GM12878 (cell line): ENCODE data around the gene C17orf107. TPM values are rescaled to one million over a fixed set of nuclear protein-coding genes. Genes with fewer than 3 reads are reported as not detected.
A peak's percentile ranks its signal among the peaks of the same experiment; 100 is the strongest.

Experiments used
- ATAC-seq: fragments of 200-7000 bp; cut with Tn5 transposase; 3 replicates; pipeline ENCODE4 v1.9.1; 2020; ENCODE audit warnings: mild to moderate bottlenecking, moderate library complexity
- BruUV-seq: library from RNA; stranded (reverse); fragments of 400-500 nt; replicated peaks from 2 replicates; lab custom pipeline; 2021; lab: Mats Ljungman, UMichigan
- CTCF ChIA-PET: fragments of 300-600 bp; sonication (Branson Sonifier 250); formaldehyde crosslinking; extraction: SDS; loops from one replicate; lab custom pipeline; 2021; ENCODE audit warnings: inconsistent platforms; lab: Yijun Ruan, JAX
- POLR2A ChIA-PET: fragments of 350-600 bp; formaldehyde crosslinking; extraction: SDS; loops from one replicate; lab custom pipeline; 2021; ENCODE audit warnings: inconsistent platforms; lab: Charles Lee
- RAD21 ChIA-PET: fragments of 300-600 bp; sonication (Branson Sonifier 250); formaldehyde crosslinking; loops from one replicate; lab custom pipeline; 2023; ENCODE audit warnings: antibody characterized with exemption; ENCODE audit not compliant: unreplicated experiment; lab: Charles Lee
- SMC1A ChIA-PET: fragments of 300-600 bp; sonication (Branson Sonifier 250); formaldehyde crosslinking; loops from one replicate; lab custom pipeline; 2023; ENCODE audit not compliant: unreplicated experiment, uncharacterized antibody; lab: Charles Lee
- DNase-seq: peaks from one replicate; pipeline ENCODE4 v3.0.0-alpha.2; 2011; ENCODE audit warnings: low read depth, low spot score
- FAIRE-seq: peaks from 3 replicates; lab custom pipeline; 2011; peaks lifted over from hg19 to GRCh38; lab: Jason Lieb, UNC
- H2AFZ ChIP-seq: 2 replicates; pipeline ENCODE4 v1.6.0; 2011; ENCODE audit warnings: low read depth, low read length, control low read depth; ENCODE audit not compliant: control insufficient read depth
- H3K27ac ChIP-seq: 2 replicates; pipeline ENCODE4 v1.5.1; 2011; ENCODE audit warnings: control low read depth; ENCODE audit not compliant: control insufficient read depth, insufficient read depth
- H3K27me3 ChIP-seq, 2 experiments: replicated peaks in 1 of 2; 2 replicates each; pipeline versions ENCODE4 v1.6.0 to v1.6.1; 2011; ENCODE audit warnings: low read length in 1 of 2; ENCODE audit not compliant: control insufficient read depth in 2 of 2, insufficient read depth in 2 of 2
- H3K36me3 ChIP-seq, 2 experiments: 2 replicates each; pipeline ENCODE4 v1.5.1; 2011; ENCODE audit warnings: low read length in 1 of 2; ENCODE audit not compliant: control insufficient read depth in 2 of 2, insufficient read depth in 2 of 2
- H3K4me1 ChIP-seq: 2 replicates; pipeline ENCODE4 v1.6.1; 2011; ENCODE audit warnings: mild to moderate bottlenecking, low read length, moderate library complexity, mixed read lengths; ENCODE audit not compliant: control insufficient read depth, insufficient read depth
- H3K4me2 ChIP-seq: 2 replicates; pipeline ENCODE4 v1.6.0; 2011; ENCODE audit warnings: control low read depth; ENCODE audit not compliant: control insufficient read depth, insufficient read depth
- H3K4me3 ChIP-seq: fragments of 200-600 bp; sonication (generic); 2 replicates; pipeline ENCODE4 v1.5.1; 2016
- H3K79me2 ChIP-seq: 2 replicates; pipeline ENCODE4 v1.6.0; 2011; ENCODE audit warnings: low read length; ENCODE audit not compliant: control insufficient read depth, insufficient read depth
- H3K9ac ChIP-seq: 2 replicates; pipeline ENCODE4 v1.8.0; 2011; ENCODE audit warnings: low read length, control low read depth, mixed read lengths; ENCODE audit not compliant: control insufficient read depth, insufficient read depth
- H3K9me3 ChIP-seq: replicated peaks from 3 replicates; pipeline ENCODE4 v1.5.1; 2011; ENCODE audit warnings: mild to moderate bottlenecking, low read length; ENCODE audit not compliant: control insufficient read depth, insufficient read depth
- H4K20me1 ChIP-seq: 2 replicates; pipeline ENCODE4 v1.6.0; 2011; ENCODE audit not compliant: control insufficient read depth, insufficient read depth
- CEBPZ ChIP-seq: fragments of 150-350 bp; IDR thresholded peaks from 2 replicates; pipeline ENCODE4 v1.6.1; 2016; ENCODE audit warnings: low read depth, low read length
- CUX1 ChIP-seq: IDR thresholded peaks from 2 replicates; pipeline ENCODE4 v1.6.1; 2012; ENCODE audit warnings: improper control_type of control experiment, low read depth, low read length; ENCODE audit not compliant: insufficient replicate concordance
- ETV6 ChIP-seq, 2 experiments: fragments of 450-650 bp in 1 of 2; IDR thresholded peaks in 1 of 2; conservative IDR thresholded peaks in 1 of 2; 2 replicates each; pipeline ENCODE4 v1.6.1; 2014; ENCODE audit warnings: antibody characterized with exemption in 1 of 2, borderline replicate concordance in 1 of 2, low read depth in 1 of 2, mild to moderate bottlenecking in 1 of 2, moderate library complexity in 1 of 2
- PKNOX1 ChIP-seq: fragments of 450-650 bp; IDR thresholded peaks from 2 replicates; pipeline ENCODE4 v1.6.1; 2016; ENCODE audit warnings: mild to moderate bottlenecking
- RELB ChIP-seq: fragments of 450-650 bp; IDR thresholded peaks from 2 replicates; pipeline ENCODE4 v1.6.1; 2017; ENCODE audit warnings: low read depth, mild to moderate bottlenecking, moderate library complexity
- SPI1 ChIP-seq: IDR thresholded peaks from 2 replicates; pipeline ENCODE4 v1.6.1; 2011; ENCODE audit warnings: low read depth, mild to moderate bottlenecking, low read length, moderate library complexity, borderline replicate concordance; ENCODE audit not compliant: insufficient read depth
- TCF7 ChIP-seq: IDR thresholded peaks from 2 replicates; pipeline ENCODE4 v1.6.1; 2014; ENCODE audit warnings: antibody characterized with exemption, borderline replicate concordance
- WGBS: methylation state at CpG from one replicate; pipeline ENCODE4 v1.1.6; 2016; ENCODE audit warnings: low lambda C conversion rate; ENCODE audit not compliant: insufficient replicate concordance, insufficient coverage; ENCODE audit errors: missing lambda C conversion rate; 5-methylcytosine and 5-hydroxymethylcytosine counted together
- in situ Hi-C: fragments of 300-500 bp; cut with MboI; formaldehyde crosslinking; loops from 9 replicates; pipeline ENCODE4 v1.14.3; 2018; ENCODE audit warnings: mixed read lengths
- intact Hi-C: fragments of 100-400 bp; cut with micrococcal nuclease; formaldehyde crosslinking; loops from one replicate; pipeline ENCODE4 v1.14.2; 2022; ENCODE audit not compliant: unreplicated experiment
- polyA plus RNA-seq, 11 experiments: library from polyadenylated mRNA; depleted of rRNA in 4 of 11; unstranded in 6 of 11; stranded (reverse) in 5 of 11; fragments of >200 nt; fragmentation: Nextera tagmentation in 4 of 11; fragmentation: Illumina TruSeq in 1 of 11; extraction: Ambion mirVana in 4 of 11; extraction: Trizol in 1 of 11; gene quantifications; 1 replicate in 1 of 11; 2 replicates in 10 of 11; pipeline versions ENCODE4 v1.2.1 to v1.2.3, GENCODE V29; 2011 to 2016; ENCODE audit warnings: inconsistent platforms in 2 of 11, missing spikeins in 2 of 11, low read depth in 1 of 11
- total RNA-seq, 4 experiments: library from RNA; depleted of rRNA in 3 of 4; stranded (reverse); fragments of >200 nt in 3 of 4; fragmentation: Illumina TruSeq in 1 of 4; extraction: Trizol in 1 of 4; gene quantifications; 2 replicates each; pipeline versions ENCODE4 v1.2.1 to v1.2.3, GENCODE V29; 2013 to 2021

Gene C17orf107
- total and polyA plus RNA-seq, 10 of the 15 experiments (the other 5 are each of a cell fraction or from before 2014, with no cell fraction given), result 0.05 to 0.46 (median 0.11) TPM; not detected in 3

- intact Hi-C loops, result loop anchor here (2.0 kb wide), 1 partner anchor 49 kb away; the partner anchor contains the start of genes INCA1 and KIF1C
- BruUV-seq, result no TSS peak
- peak overlapping the region; percentile 100 for H3K9ac ChIP-seq
- ChIA-PET SMC1A (interaction anchor here (7.1 kb wide), 1 partner anchor 19 kb away, joined by 50 read pairs; the partner anchor contains the start of gene SPAG7), CTCF (interaction anchor here (1.0 to 3.3 kb wide), 4 partner anchors 19 to 70 kb away, joined by 3 to 13 read pairs (median 8); partner anchors contain the start of gene SPAG7), RAD21 (interaction anchor here (0.7 to 9.8 kb wide), 6 partner anchors 8 to 245 kb away, joined by 3 to 73 read pairs (median 4); partner anchors contain the start of genes CAMTA2, CHRNE, RNF167 and SLC25A11), POLR2A (interaction anchor here (0.8 to 17.5 kb wide), 5 partner anchors 8 to 115 kb away, joined by 3 to 272 read pairs (median 6); partner anchors contain the start of genes RNF167, SLC25A11 and SPAG7)
- no peak for DNase-seq
- H3K79me2 ChIP-seq, result peaks cover 71% of the 10 kb centered on the region
- peak; percentile 33 for ATAC-seq
- peak overlapping the region; percentile 50 for H3K4me2 ChIP-seq
- H3K4me1 ChIP-seq, result peaks cover 45% of the 10 kb centered on the region
- no peaks in the 10 kb centered on the region for H3K9me3 ChIP-seq
- under 1% methylated on average over 28 of the region's 56 CpGs for WGBS
- peaks cover 5% of the 10 kb centered on the region for H4K20me1 ChIP-seq
- in situ Hi-C loops, result no loop called here
- H3K27ac ChIP-seq, result peak overlapping the region; percentile 100
- peaks cover 17 to 18% of the 10 kb centered on the region in 2 experiments for H3K36me3 ChIP-seq
- H2AFZ ChIP-seq, result no peak overlapping the region
- no peak for FAIRE-seq
- no peaks in the 10 kb centered on the region for H3K27me3 ChIP-seq
- peak overlapping the region; percentile 96 for H3K4me3 ChIP-seq
- TF ChIP-seq PKNOX1, result peak; percentile 19; the same call in 1 of the 2 replicates
- no peak for TF ChIP-seq CEBPZ
- peak in 1 of 2 experiments; percentile 87; a peak in 2 of 4 replicates for TF ChIP-seq ETV6 (conservative IDR thresholded peaks at IDR 0.05 in 1 of 2, IDR thresholded peaks at IDR 0.05 in 1 of 2; ENCODE audit: borderline replicate concordance in 1 of 2, low read depth in 1 of 2)
- TF ChIP-seq CUX1, result no peak
- TF ChIP-seq RELB, result peak; percentile 43
- peak; percentile 46 for TF ChIP-seq SPI1
- TF ChIP-seq TCF7, result no peak
Measured at GRCh38 chr17:4947411-4948165, 48.3 kb downstream of the C17orf107 start.
